Activated B cell treated with CpG ODN at 0.5 μM for 24 hours (primary cell): ENCODE measurements around the gene DCST1. TPM values are rescaled to one million over a fixed set of nuclear protein-coding genes. Genes with fewer than 3 reads are reported as not detected.

ENCODE experiments used
- ATAC-seq: fragments of 200-7000 bp; cut with Tn5 transposase; one replicate; pipeline ENCODE4 v1.10.0; 2021; ENCODE audit warnings: low read depth, mild to moderate bottlenecking, moderate library complexity
- CTCF ChIA-PET: fragments of 350-600 bp; sonication (Branson Sonifier 250); formaldehyde crosslinking; loops from one replicate; lab custom pipeline; 2021; ENCODE audit warnings: antibody characterized with exemption; lab: Charles Lee
- POLR2A ChIA-PET: fragments of 350-600 bp; sonication (Branson Sonifier 250); formaldehyde crosslinking; loops from one replicate; lab custom pipeline; 2021; ENCODE audit warnings: antibody characterized with exemption; lab: Charles Lee
- DNase-seq: peaks from one replicate; pipeline ENCODE4 v3.0.0; 2022
- H3K27ac Mint-ChIP-seq: one replicate; pipeline ENCODE4 v1.8.0; 2020; ENCODE audit warnings: mixed read lengths
- H3K27me3 Mint-ChIP-seq: one replicate; pipeline ENCODE4 v1.8.0; 2021; ENCODE audit warnings: mixed read lengths
- H3K36me3 Mint-ChIP-seq: one replicate; pipeline ENCODE4 v1.8.0; 2021; ENCODE audit warnings: low read depth, mixed read lengths
- H3K4me1 Mint-ChIP-seq: one replicate; pipeline ENCODE4 v1.8.0; 2021; ENCODE audit warnings: mixed read lengths
- H3K4me3 Mint-ChIP-seq: one replicate; pipeline ENCODE4 v1.8.0; 2020; ENCODE audit warnings: mild to moderate bottlenecking, mixed read lengths
- H3K9me3 Mint-ChIP-seq: one replicate; pipeline ENCODE4 v1.8.0; 2020; ENCODE audit warnings: mixed read lengths
- intact Hi-C: fragments of 100-400 bp; cut with micrococcal nuclease; formaldehyde crosslinking; loops from one replicate; pipeline ENCODE4 v1.15.1; 2024
- total RNA-seq: library from RNA; stranded (reverse); gene quantifications from 2 replicates; pipeline ENCODE4 v1.2.3, GENCODE V29; 2022
- TF ChIP-seq, protein P1 (sequence below): fragments of 200-600 bp; IDR thresholded peaks from one replicate; pipeline ENCODE4 v1.8.0; 2022; ENCODE audit warnings: antibody characterized with exemption, mild to moderate bottlenecking

Gene DCST1
- total RNA-seq, 1 donor from 2014 or later: not detected

DNA sequence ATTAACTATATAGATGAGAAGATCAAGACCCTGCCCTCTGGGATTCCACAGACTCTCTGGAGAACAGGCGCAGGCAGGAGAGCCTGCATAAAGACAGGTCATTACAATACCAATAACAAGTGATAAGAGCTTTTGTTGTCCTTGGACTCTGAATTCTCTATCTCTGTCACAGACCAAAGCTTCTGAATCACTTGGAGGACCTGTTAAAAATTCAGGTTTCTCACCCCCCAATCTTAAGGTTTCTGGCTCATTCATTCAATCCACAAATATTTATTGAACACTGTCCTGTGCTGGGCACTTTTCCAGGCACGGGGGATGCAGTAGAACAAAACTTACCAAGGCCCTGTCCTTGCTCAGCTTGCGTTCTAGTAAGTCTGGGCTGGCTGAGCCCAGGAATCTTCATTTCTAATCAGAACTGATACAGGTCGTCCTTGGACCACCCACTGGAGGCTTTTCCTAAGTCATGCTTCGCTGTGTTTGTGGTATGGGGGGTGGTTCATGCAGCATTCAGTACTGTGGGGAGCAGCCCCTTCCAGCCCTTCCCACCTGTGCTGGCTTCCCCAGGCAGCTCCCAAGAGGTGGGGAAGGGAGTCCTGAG, 31.3 kb downstream of the DCST1 start:
- intact Hi-C loops: loop anchor here (5.0 kb wide), 2 partner anchors 458 to 738 kb away; partner anchors contain the start of genes ADAR and ATP8B2
- CTCF ChIA-PET: interaction anchor here (0.9 to 9.2 kb wide), 3 partner anchors 19 to 108 kb away, joined by 5 to 101 read pairs (median 84); partner anchors contain the start of gene KRTCAP2
- DNase-seq (no peak), ATAC-seq (no peak)
- no peaks in the 10 kb centered on the region for H3K9me3 Mint-ChIP-seq
- peaks cover 54% of the 10 kb centered on the region for H3K4me1 Mint-ChIP-seq
- peak overlapping the region; percentile 83 for H3K4me3 Mint-ChIP-seq
- TF ChIP-seq, protein P1, sequence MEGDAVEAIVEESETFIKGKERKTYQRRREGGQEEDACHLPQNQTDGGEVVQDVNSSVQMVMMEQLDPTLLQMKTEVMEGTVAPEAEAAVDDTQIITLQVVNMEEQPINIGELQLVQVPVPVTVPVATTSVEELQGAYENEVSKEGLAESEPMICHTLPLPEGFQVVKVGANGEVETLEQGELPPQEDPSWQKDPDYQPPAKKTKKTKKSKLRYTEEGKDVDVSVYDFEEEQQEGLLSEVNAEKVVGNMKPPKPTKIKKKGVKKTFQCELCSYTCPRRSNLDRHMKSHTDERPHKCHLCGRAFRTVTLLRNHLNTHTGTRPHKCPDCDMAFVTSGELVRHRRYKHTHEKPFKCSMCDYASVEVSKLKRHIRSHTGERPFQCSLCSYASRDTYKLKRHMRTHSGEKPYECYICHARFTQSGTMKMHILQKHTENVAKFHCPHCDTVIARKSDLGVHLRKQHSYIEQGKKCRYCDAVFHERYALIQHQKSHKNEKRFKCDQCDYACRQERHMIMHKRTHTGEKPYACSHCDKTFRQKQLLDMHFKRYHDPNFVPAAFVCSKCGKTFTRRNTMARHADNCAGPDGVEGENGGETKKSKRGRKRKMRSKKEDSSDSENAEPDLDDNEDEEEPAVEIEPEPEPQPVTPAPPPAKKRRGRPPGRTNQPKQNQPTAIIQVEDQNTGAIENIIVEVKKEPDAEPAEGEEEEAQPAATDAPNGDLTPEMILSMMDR: no peak
- POLR2A ChIA-PET: interaction anchor here (0.7 to 4.4 kb wide), 5 partner anchors 13 to 399 kb away, joined by 3 to 54 read pairs (median 3); partner anchors contain the start of gene EFNA3
- peaks cover 22% of the 10 kb centered on the region for H3K36me3 Mint-ChIP-seq
- peak overlapping the region; percentile 20 for H3K27ac Mint-ChIP-seq
- H3K27me3 Mint-ChIP-seq: no peaks in the 10 kb centered on the region

DNA sequence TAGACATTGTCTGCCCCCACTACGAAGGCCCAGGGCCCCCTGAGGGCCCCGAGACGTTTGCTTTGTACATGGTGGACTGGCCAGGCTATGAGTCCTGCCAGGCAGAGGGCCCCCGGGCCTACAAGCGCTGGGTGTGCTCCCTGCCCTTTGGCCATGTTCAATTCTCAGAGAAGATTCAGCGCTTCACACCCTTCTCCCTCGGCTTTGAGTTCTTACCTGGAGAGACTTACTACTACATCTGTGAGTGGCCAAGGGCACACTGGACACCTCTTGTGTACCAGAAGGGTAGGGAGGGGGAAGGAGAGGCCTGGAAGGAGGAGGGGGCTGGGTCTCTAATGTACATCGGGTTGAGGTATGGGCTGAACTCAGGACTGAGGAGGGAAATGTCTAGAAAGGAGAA, 33.2 kb downstream of the DCST1 start:
- CTCF ChIA-PET: interaction anchor here (5.6 kb wide), 1 partner anchor 17 kb away, joined by 84 read pairs; no protein-coding TSS in a partner anchor
- POLR2A ChIA-PET: interaction anchor here (1.0 to 2.6 kb wide), 2 partner anchors 18 to 131 kb away, joined by 3 to 8 read pairs; partner anchors contain the start of gene PMVK
- peaks cover 60% of the 10 kb centered on the region for H3K4me1 Mint-ChIP-seq
- DNase-seq: no peak
- ATAC-seq: no peak
- H3K36me3 Mint-ChIP-seq: peaks cover 22% of the 10 kb centered on the region
- H3K27ac Mint-ChIP-seq: no peak overlapping the region
- no peaks in the 10 kb centered on the region for H3K27me3 Mint-ChIP-seq
- intact Hi-C loops: no loop called here
- TF ChIP-seq, protein P1: no peak
- no peaks in the 10 kb centered on the region for H3K9me3 Mint-ChIP-seq
- no peak overlapping the region for H3K4me3 Mint-ChIP-seq

DNA sequence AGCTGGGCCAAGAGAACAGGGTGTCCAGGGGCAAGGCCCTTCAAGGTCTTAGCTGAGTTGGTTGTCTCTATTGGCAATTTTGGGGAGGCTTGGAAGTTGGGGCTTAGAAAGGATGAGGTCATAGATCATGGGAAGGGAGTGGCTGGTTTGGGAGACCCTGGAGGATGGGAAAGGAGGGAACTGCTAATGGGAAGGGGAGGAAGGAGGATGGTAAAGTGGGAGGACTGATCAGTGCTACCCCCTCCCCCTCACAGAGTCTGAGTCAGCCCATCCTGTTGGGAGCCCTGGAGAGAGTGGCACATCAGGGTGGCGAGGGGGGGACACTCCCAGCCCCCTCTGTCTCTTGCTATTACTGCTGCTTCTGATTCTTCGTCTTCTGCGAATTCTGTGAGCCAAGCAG, 35.0 kb downstream of the DCST1 start:
- H3K9me3 Mint-ChIP-seq: no peaks in the 10 kb centered on the region
- intact Hi-C loops: no loop called here
- POLR2A ChIA-PET: interaction anchor here (0.6 to 0.7 kb wide), 2 partner anchors 23 to 1181 kb away, joined by 3 to 7 read pairs; no protein-coding TSS in a partner anchor
- no peak for ATAC-seq
- H3K4me1 Mint-ChIP-seq: peaks cover 60% of the 10 kb centered on the region
- H3K36me3 Mint-ChIP-seq: peaks cover 22% of the 10 kb centered on the region
- CTCF ChIA-PET: no interaction called here
- H3K4me3 Mint-ChIP-seq: no peak overlapping the region
- H3K27me3 Mint-ChIP-seq: no peaks in the 10 kb centered on the region
- TF ChIP-seq, protein P1: no peak
- no peak for DNase-seq
- no peak overlapping the region for H3K27ac Mint-ChIP-seq

DNA sequence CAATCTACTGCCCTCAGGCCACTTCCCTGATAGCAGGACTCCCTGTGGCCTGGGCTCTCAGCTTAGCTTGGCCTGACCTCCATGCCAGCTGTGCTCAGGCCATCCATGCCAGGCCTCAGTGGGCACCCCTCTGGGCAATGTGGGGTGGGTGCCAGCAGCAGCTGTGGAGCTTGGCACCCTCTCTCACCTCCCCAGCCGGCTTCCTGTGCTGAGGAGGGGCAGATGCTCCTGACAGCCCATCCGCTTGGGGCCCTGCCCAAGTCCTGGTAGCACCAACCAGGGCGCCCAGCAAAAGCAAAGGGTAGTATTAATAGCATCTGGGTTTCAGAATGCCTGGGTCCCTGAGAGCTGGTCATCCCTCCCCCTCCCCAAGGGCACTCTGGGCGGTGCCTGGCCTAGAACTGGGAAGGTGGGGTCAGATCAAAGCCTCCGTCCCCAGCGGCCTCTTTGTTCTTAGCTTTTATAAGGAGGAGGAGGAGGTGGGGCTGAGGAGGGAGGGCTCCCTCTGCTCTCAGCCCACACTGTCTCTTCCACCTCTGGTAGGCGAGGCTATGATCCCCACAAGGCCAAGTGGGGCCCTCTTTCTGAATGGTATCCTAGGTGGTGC, 36.0 kb downstream of the DCST1 start:
- ChIA-PET POLR2A (interaction anchor here (0.5 to 1.9 kb wide), 5 partner anchors 8 to 133 kb away, joined by 4 to 12 read pairs (median 4); partner anchors contain the start of genes ADAM15 and PMVK), CTCF (interaction anchor here (1.5 to 2.5 kb wide), 2 partner anchors 8 to 15 kb away, joined by 11 to 16 read pairs; no protein-coding TSS in a partner anchor)
- DNase-seq: no peak
- H3K4me1 Mint-ChIP-seq: peaks cover 58% of the 10 kb centered on the region
- ATAC-seq: no peak
- intact Hi-C loops: no loop called here
- no peaks in the 10 kb centered on the region for H3K27me3 Mint-ChIP-seq
- H3K36me3 Mint-ChIP-seq: peaks cover 22% of the 10 kb centered on the region
- H3K4me3 Mint-ChIP-seq: no peak overlapping the region
- TF ChIP-seq, protein P1: no peak
- H3K27ac Mint-ChIP-seq: no peak overlapping the region
- H3K9me3 Mint-ChIP-seq: no peaks in the 10 kb centered on the region
